ENCODE data around the gene PDE4D.

DNA sequence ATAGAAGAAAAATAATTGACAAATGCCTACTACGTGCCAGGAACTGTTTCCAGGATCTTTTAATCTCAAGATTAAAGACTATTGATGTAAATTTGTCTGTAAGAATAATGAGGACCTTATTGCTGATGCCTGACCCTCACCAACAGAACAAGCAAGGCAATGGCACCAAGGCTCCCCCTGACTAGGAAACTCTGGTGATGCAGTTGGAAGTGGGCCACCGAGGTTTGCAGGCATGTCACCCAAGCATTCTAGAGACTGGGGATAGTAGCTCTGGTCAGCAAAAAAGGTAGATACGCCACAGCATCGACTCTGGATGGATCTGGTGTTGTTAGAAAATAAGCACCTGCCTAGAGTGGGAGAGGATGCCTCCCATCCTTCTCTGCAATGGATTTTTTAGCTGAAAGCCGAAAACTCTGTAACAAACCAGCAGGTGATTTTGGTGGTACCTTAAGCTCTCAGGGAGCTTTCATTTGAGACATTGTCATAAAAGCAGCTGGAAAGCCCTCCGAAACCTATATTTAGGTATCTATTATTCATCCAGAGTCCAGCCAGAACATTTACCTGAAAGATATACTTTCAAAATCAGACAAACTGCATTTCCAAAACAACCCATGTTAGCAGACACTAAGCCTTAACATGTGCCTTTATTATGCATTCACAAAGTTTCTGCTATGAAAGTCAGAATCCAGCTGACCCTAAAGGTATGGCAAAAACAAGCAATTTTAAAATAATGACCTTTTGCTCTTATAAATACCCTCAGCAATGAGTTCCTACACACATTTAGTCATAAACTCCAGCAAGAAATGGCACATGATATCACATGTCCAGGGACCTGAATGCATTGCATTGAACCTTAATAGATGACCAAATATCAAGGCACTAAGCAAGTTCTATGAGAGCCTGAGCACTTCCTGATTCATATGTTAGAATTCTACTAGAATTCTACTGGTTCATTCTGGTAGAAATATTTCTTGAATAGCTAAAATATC lies 308.4 kb downstream of the PDE4D start:
- TF ChIP-seq, protein P1, sequence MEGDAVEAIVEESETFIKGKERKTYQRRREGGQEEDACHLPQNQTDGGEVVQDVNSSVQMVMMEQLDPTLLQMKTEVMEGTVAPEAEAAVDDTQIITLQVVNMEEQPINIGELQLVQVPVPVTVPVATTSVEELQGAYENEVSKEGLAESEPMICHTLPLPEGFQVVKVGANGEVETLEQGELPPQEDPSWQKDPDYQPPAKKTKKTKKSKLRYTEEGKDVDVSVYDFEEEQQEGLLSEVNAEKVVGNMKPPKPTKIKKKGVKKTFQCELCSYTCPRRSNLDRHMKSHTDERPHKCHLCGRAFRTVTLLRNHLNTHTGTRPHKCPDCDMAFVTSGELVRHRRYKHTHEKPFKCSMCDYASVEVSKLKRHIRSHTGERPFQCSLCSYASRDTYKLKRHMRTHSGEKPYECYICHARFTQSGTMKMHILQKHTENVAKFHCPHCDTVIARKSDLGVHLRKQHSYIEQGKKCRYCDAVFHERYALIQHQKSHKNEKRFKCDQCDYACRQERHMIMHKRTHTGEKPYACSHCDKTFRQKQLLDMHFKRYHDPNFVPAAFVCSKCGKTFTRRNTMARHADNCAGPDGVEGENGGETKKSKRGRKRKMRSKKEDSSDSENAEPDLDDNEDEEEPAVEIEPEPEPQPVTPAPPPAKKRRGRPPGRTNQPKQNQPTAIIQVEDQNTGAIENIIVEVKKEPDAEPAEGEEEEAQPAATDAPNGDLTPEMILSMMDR (conservative IDR thresholded peaks at IDR 0.05 in 1 of 2, IDR thresholded peaks at IDR 0.05 in 1 of 2; ENCODE audit: extremely low read depth in 1 of 2, insufficient read depth in 1 of 2, low read depth in 1 of 2, low read length in 2 of 2), result no peak
- TF ChIP-seq EZH2 (IDR thresholded peaks at IDR 0.05; ENCODE audit: borderline replicate concordance, low read length), result no peak
